Measurements from ENCODE around the gene MANF.

MANF gene

GRCh38 chr3:51384726-51385473 lies at the start of gene MANF:
Gene MANF (plus strand): TSS chr3:51385291. CDS start chr3:51385343, 52 bp downstream.
- H3K36me3 ChIP-seq (ENCODE audit: control insufficient read depth in 5 of 5, insufficient read depth in 5 of 5, low read length in 5 of 5): peaks cover 0 to 29% (median 17%) of the 10 kb centered on the region in 5 donors
- peak within 1 kb of the TSS; percentile 95 for H3K27ac ChIP-seq (ENCODE audit: low read depth, low read length)
- H3K9ac ChIP-seq (ENCODE audit: low read length in 5 of 5): peak within 1 kb of the TSS; percentile 92 to 98 (median 97)
- peaks cover 5 to 40% (median 29%) of the 10 kb centered on the region in 5 donors for H3K4me1 ChIP-seq (ENCODE audit: control insufficient read depth in 5 of 5, insufficient read depth in 5 of 5, low read length in 5 of 5)
- H3K9me3 ChIP-seq (ENCODE audit: control insufficient read depth in 5 of 5, low read length in 5 of 5): no peaks in the 10 kb centered on the region
- no peaks in the 10 kb centered on the region for H3K27me3 ChIP-seq (ENCODE audit: control insufficient read depth in 5 of 5, insufficient read depth in 4 of 5, low read length in 5 of 5)
- peak within 1 kb of the TSS; percentile 87 to 97 (median 96) for H3K4me3 ChIP-seq (ENCODE audit: low read depth in 1 of 5, low read length in 5 of 5)

- Histone ChIP-seq H3K9ac (ENCODE audit: low read length in 5 of 5) (no peak overlapping the region), H3K27me3 (ENCODE audit: control insufficient read depth in 5 of 5, insufficient read depth in 4 of 5, low read length in 5 of 5) (peaks cover 0 to 2% (median 0%) of the 10 kb centered on the region in 5 donors), H3K4me1 (ENCODE audit: control insufficient read depth in 5 of 5, insufficient read depth in 5 of 5, low read length in 5 of 5) (peaks cover 0 to 15% (median 13%) of the 10 kb centered on the region in 5 donors), H3K4me3 (ENCODE audit: low read depth in 1 of 5, low read length in 5 of 5) (no peak overlapping the region), H3K9me3 (ENCODE audit: control insufficient read depth in 5 of 5, low read length in 5 of 5) (no peaks in the 10 kb centered on the region), H3K27ac (ENCODE audit: low read depth, low read length) (no peak overlapping the region), H3K36me3 (ENCODE audit: control insufficient read depth in 5 of 5, insufficient read depth in 5 of 5, low read length in 5 of 5) (no peaks in the 10 kb centered on the region)
These were observed 48.8 kb upstream of the MANF start for GRCh38 chr3:51336261-51336660.

GRCh38 chr3:51337666-51338065 lies 47.4 kb upstream of the MANF start:
- Histone ChIP-seq H3K27me3 (ENCODE audit: control insufficient read depth in 5 of 5, insufficient read depth in 4 of 5, low read length in 5 of 5) (no peaks in the 10 kb centered on the region), H3K4me3 (ENCODE audit: low read depth in 1 of 5, low read length in 5 of 5) (no peak overlapping the region), H3K9me3 (ENCODE audit: control insufficient read depth in 5 of 5, low read length in 5 of 5) (no peaks in the 10 kb centered on the region), H3K27ac (ENCODE audit: low read depth, low read length) (no peak overlapping the region), H3K36me3 (ENCODE audit: control insufficient read depth in 5 of 5, insufficient read depth in 5 of 5, low read length in 5 of 5) (no peaks in the 10 kb centered on the region), H3K9ac (ENCODE audit: low read length in 5 of 5) (no peak overlapping the region), H3K4me1 (ENCODE audit: control insufficient read depth in 5 of 5, insufficient read depth in 5 of 5, low read length in 5 of 5) (peaks cover 0 to 15% (median 13%) of the 10 kb centered on the region in 5 donors)

- no peak overlapping the region for H3K4me3 ChIP-seq (ENCODE audit: low read depth in 1 of 5, low read length in 5 of 5)
- peaks cover 0 to 15% (median 13%) of the 10 kb centered on the region in 5 donors for H3K4me1 ChIP-seq (ENCODE audit: control insufficient read depth in 5 of 5, insufficient read depth in 5 of 5, low read length in 5 of 5)
- H3K9ac ChIP-seq (ENCODE audit: low read length in 5 of 5): no peak overlapping the region
- no peaks in the 10 kb centered on the region for H3K9me3 ChIP-seq (ENCODE audit: control insufficient read depth in 5 of 5, low read length in 5 of 5)
- H3K36me3 ChIP-seq (ENCODE audit: control insufficient read depth in 5 of 5, insufficient read depth in 5 of 5, low read length in 5 of 5): no peaks in the 10 kb centered on the region
- H3K27ac ChIP-seq (ENCODE audit: low read depth, low read length): no peak overlapping the region
- H3K27me3 ChIP-seq (ENCODE audit: control insufficient read depth in 5 of 5, insufficient read depth in 4 of 5, low read length in 5 of 5): no peaks in the 10 kb centered on the region
These were observed 46.5 kb upstream of the MANF start for GRCh38 chr3:51338632-51339031.

- Histone ChIP-seq H3K27me3 (ENCODE audit: control insufficient read depth in 5 of 5, insufficient read depth in 4 of 5, low read length in 5 of 5) (no peaks in the 10 kb centered on the region), H3K4me1 (ENCODE audit: control insufficient read depth in 5 of 5, insufficient read depth in 5 of 5, low read length in 5 of 5) (peaks cover 0 to 16% (median 14%) of the 10 kb centered on the region in 5 donors), H3K27ac (ENCODE audit: low read depth, low read length) (peak overlapping the region; percentile 54), H3K9me3 (ENCODE audit: control insufficient read depth in 5 of 5, low read length in 5 of 5) (no peaks in the 10 kb centered on the region), H3K9ac (ENCODE audit: low read length in 5 of 5) (no peak overlapping the region), H3K4me3 (ENCODE audit: low read depth in 1 of 5, low read length in 5 of 5) (no peak overlapping the region), H3K36me3 (ENCODE audit: control insufficient read depth in 5 of 5, insufficient read depth in 5 of 5, low read length in 5 of 5) (no peaks in the 10 kb centered on the region)
These were observed 44.9 kb upstream of the MANF start for GRCh38 chr3:51340013-51340829.

GRCh38 chr3:51340989-51341636 lies 44.0 kb upstream of the MANF start:
- Histone ChIP-seq H3K9ac (ENCODE audit: low read length in 5 of 5) (no peak overlapping the region), H3K27me3 (ENCODE audit: control insufficient read depth in 5 of 5, insufficient read depth in 4 of 5, low read length in 5 of 5) (no peaks in the 10 kb centered on the region), H3K4me1 (ENCODE audit: control insufficient read depth in 5 of 5, insufficient read depth in 5 of 5, low read length in 5 of 5) (peaks cover 0 to 16% (median 14%) of the 10 kb centered on the region in 5 donors), H3K9me3 (ENCODE audit: control insufficient read depth in 5 of 5, low read length in 5 of 5) (no peaks in the 10 kb centered on the region), H3K4me3 (ENCODE audit: low read depth in 1 of 5, low read length in 5 of 5) (no peak overlapping the region), H3K27ac (ENCODE audit: low read depth, low read length) (peak overlapping the region; percentile 54), H3K36me3 (ENCODE audit: control insufficient read depth in 5 of 5, insufficient read depth in 5 of 5, low read length in 5 of 5) (no peaks in the 10 kb centered on the region)

- H3K9me3 ChIP-seq (ENCODE audit: control insufficient read depth in 5 of 5, low read length in 5 of 5): no peaks in the 10 kb centered on the region
- H3K9ac ChIP-seq (ENCODE audit: low read length in 5 of 5): no peak overlapping the region
- peaks cover 0 to 16% (median 14%) of the 10 kb centered on the region in 5 donors for H3K4me1 ChIP-seq (ENCODE audit: control insufficient read depth in 5 of 5, insufficient read depth in 5 of 5, low read length in 5 of 5)
- H3K27me3 ChIP-seq (ENCODE audit: control insufficient read depth in 5 of 5, insufficient read depth in 4 of 5, low read length in 5 of 5): no peaks in the 10 kb centered on the region
- H3K27ac ChIP-seq (ENCODE audit: low read depth, low read length): no peak overlapping the region
- H3K36me3 ChIP-seq (ENCODE audit: control insufficient read depth in 5 of 5, insufficient read depth in 5 of 5, low read length in 5 of 5): no peaks in the 10 kb centered on the region
- H3K4me3 ChIP-seq (ENCODE audit: low read depth in 1 of 5, low read length in 5 of 5): no peak overlapping the region
These were observed 41.0 kb upstream of the MANF start for GRCh38 chr3:51343918-51344687.

- H3K4me3 ChIP-seq (ENCODE audit: low read depth in 1 of 5, low read length in 5 of 5): no peak overlapping the region
- no peaks in the 10 kb centered on the region for H3K9me3 ChIP-seq (ENCODE audit: control insufficient read depth in 5 of 5, low read length in 5 of 5)
- H3K27me3 ChIP-seq (ENCODE audit: control insufficient read depth in 5 of 5, insufficient read depth in 4 of 5, low read length in 5 of 5): no peaks in the 10 kb centered on the region
- H3K4me1 ChIP-seq (ENCODE audit: control insufficient read depth in 5 of 5, insufficient read depth in 5 of 5, low read length in 5 of 5): no peaks in the 10 kb centered on the region
- no peak overlapping the region for H3K27ac ChIP-seq (ENCODE audit: low read depth, low read length)
- no peak overlapping the region for H3K9ac ChIP-seq (ENCODE audit: low read length in 5 of 5)
- no peaks in the 10 kb centered on the region for H3K36me3 ChIP-seq (ENCODE audit: control insufficient read depth in 5 of 5, insufficient read depth in 5 of 5, low read length in 5 of 5)
These were observed 34.3 kb upstream of the MANF start for GRCh38 chr3:51350751-51351150.

GRCh38 chr3:51353131-51353530 lies 32.0 kb upstream of the MANF start:
- Histone ChIP-seq H3K36me3 (ENCODE audit: control insufficient read depth in 5 of 5, insufficient read depth in 5 of 5, low read length in 5 of 5) (no peaks in the 10 kb centered on the region), H3K9me3 (ENCODE audit: control insufficient read depth in 5 of 5, low read length in 5 of 5) (no peaks in the 10 kb centered on the region), H3K4me3 (ENCODE audit: low read depth in 1 of 5, low read length in 5 of 5) (no peak overlapping the region), H3K4me1 (ENCODE audit: control insufficient read depth in 5 of 5, insufficient read depth in 5 of 5, low read length in 5 of 5) (no peaks in the 10 kb centered on the region), H3K27ac (ENCODE audit: low read depth, low read length) (no peak overlapping the region), H3K9ac (ENCODE audit: low read length in 5 of 5) (no peak overlapping the region), H3K27me3 (ENCODE audit: control insufficient read depth in 5 of 5, insufficient read depth in 4 of 5, low read length in 5 of 5) (no peaks in the 10 kb centered on the region)

Measured in subcutaneous abdominal adipose tissue (tissue), 5 donors.